OCI-LY7 (cell line): ENCODE data around the gene CDK19. TPM values are rescaled to one million over a fixed set of nuclear protein-coding genes. Genes with fewer than 3 reads are reported as not detected.

Experiments
- BruUV-seq: library from RNA; stranded (reverse); fragments of 400-500 nt; replicated peaks from 2 replicates; lab custom pipeline; 2021; lab: Mats Ljungman, UMichigan
- CTCF ChIA-PET: fragments of 300-600 bp; sonication (Branson Sonifier 250); formaldehyde crosslinking; loops from one replicate; lab custom pipeline; 2022; ENCODE audit warnings: antibody characterized with exemption; ENCODE audit not compliant: unreplicated experiment; lab: Charles Lee
- POLR2A ChIA-PET: fragments of 300-600 bp; sonication (Branson Sonifier 250); formaldehyde crosslinking; loops from one replicate; lab custom pipeline; 2022; ENCODE audit warnings: antibody characterized with exemption; lab: Charles Lee
- DNase-seq: peaks from one replicate; pipeline ENCODE4 v3.0.0-alpha.2; 2015; ENCODE audit warnings: low spot score
- H2AFZ ChIP-seq: fragments of 200-600 bp; sonication (generic), shearing (Covaris generic); 2 replicates; pipeline ENCODE4 v1.6.1; 2014; ENCODE audit warnings: mild to moderate bottlenecking, antibody characterized with exemption, low read length, moderate library complexity
- H3K27ac ChIP-seq: fragments of 200-600 bp; sonication (generic); 2 replicates; pipeline ENCODE4 v1.5.1; 2014; ENCODE audit warnings: mixed run types, low read depth, mild to moderate bottlenecking, moderate library complexity, low read length, inconsistent platforms; ENCODE audit not compliant: poor library complexity, severe bottlenecking
- H3K36me3 ChIP-seq: fragments of 200-600 bp; sonication (generic); 2 replicates; pipeline ENCODE4 v1.6.1; 2014; ENCODE audit warnings: mild to moderate bottlenecking, antibody characterized with exemption, low read length, moderate library complexity, mixed read lengths; ENCODE audit not compliant: insufficient read depth
- H3K4me1 ChIP-seq: fragments of 200-600 bp; sonication (generic); 2 replicates; pipeline ENCODE4 v1.5.1; 2014; ENCODE audit warnings: mild to moderate bottlenecking, low read length; ENCODE audit not compliant: insufficient read depth, poor library complexity, severe bottlenecking
- H3K4me2 ChIP-seq: fragments of 200-600 bp; sonication (generic); 2 replicates; pipeline ENCODE4 v1.6.1; 2014; ENCODE audit warnings: mild to moderate bottlenecking, low read length
- H3K4me3 ChIP-seq: fragments of 200-600 bp; sonication (generic); 2 replicates; pipeline ENCODE4 v1.5.1; 2014; ENCODE audit warnings: mild to moderate bottlenecking, low read depth, low read length; ENCODE audit not compliant: poor library complexity, severe bottlenecking
- H3K79me2 ChIP-seq: fragments of 200-600 bp; sonication (generic); 2 replicates; pipeline ENCODE4 v1.6.1; 2016; ENCODE audit warnings: low read depth, mild to moderate bottlenecking, low read length, moderate library complexity, mixed read lengths; ENCODE audit not compliant: insufficient read depth
- H3K9me2 ChIP-seq: fragments of 200-600 bp; sonication (generic); 2 replicates; pipeline ENCODE4 v1.6.1; 2016; ENCODE audit warnings: mild to moderate bottlenecking, low read length, mixed read lengths; ENCODE audit not compliant: insufficient read depth
- H3K9me3 ChIP-seq: fragments of 200-600 bp; sonication (generic); 2 replicates; pipeline ENCODE4 v1.6.1; 2014; ENCODE audit warnings: mild to moderate bottlenecking, mixed run types, low read length, mixed read lengths
- H4K20me1 ChIP-seq: fragments of 200-600 bp; sonication (generic); 2 replicates; pipeline ENCODE4 v1.6.1; 2014; ENCODE audit warnings: mild to moderate bottlenecking, antibody characterized with exemption, low read length, moderate library complexity, mixed read lengths; ENCODE audit not compliant: insufficient read depth
- EZH2phosphoT487 ChIP-seq: fragments of 200-600 bp; sonication (generic); IDR thresholded peaks from 2 replicates; pipeline ENCODE4 v1.6.1; 2018; ENCODE audit warnings: low read depth, borderline replicate concordance, mild to moderate bottlenecking, mixed run types, antibody characterized with exemption, low read length, moderate library complexity, mixed read lengths
- intact Hi-C: fragments of 100-400 bp; cut with micrococcal nuclease; formaldehyde crosslinking; loops from one replicate; pipeline ENCODE4 v1.10.0; 2022; ENCODE audit not compliant: unreplicated experiment
- total RNA-seq, 2 experiments: library from RNA; depleted of rRNA in 1 of 2; stranded (reverse); fragments of >200 nt in 1 of 2; shearing (Covaris generic) in 1 of 2; gene quantifications; 2 replicates each; pipeline ENCODE4 v1.2.3, GENCODE V29; 2014 to 2022
- TF ChIP-seq, protein P1 (sequence below): fragments of 200-600 bp; sonication (generic); conservative IDR thresholded peaks from 2 replicates; pipeline ENCODE4 v1.5.1; 2014; ENCODE audit warnings: mild to moderate bottlenecking, antibody characterized with exemption, low read length, moderate library complexity, mixed read lengths

Gene CDK19
- total RNA-seq, 2 experiments from 2014 or later, result 15.4 to 35.6 TPM

DNA sequence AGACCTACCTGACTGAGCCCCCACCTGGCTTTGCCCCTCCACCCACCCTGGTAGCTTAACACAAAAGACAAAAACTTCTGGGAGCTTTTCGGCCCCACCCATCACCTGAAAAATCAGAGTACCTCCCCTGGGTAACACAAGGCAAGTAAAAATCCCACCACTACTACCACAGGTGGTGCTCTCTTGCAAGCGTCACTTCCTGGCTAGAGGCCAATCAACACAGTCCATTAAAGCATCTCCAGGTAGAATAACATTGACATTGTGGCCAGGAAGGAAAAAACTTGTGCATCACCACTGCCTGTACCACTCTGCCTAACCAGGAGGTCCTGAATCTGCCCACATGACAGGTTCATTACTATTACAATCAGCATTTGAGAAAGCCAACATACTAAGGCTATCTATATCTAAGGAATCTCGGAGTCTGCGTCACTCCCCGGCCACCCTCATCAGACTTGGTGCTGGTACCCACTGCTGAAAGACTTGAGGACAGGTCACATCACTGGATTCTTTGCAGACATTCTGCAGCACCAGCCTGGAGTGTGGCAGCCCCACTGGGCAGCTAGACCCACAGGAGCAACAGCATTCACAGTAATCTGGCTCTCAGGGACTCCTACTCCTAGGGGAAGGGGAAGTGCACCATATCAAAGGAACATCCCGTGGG, 125.9 kb downstream of the CDK19 start:
- Histone ChIP-seq H3K4me3 (no peak overlapping the region), H3K4me2 (no peak overlapping the region), H4K20me1 (no peaks in the 10 kb centered on the region), H3K79me2 (no peaks in the 10 kb centered on the region), H3K9me2 (no peaks in the 10 kb centered on the region), H3K9me3 (no peaks in the 10 kb centered on the region), H3K27ac (no peak overlapping the region), H3K4me1 (peaks cover 5% of the 10 kb centered on the region), H3K36me3 (no peaks in the 10 kb centered on the region), H2AFZ (no peak overlapping the region)
- no peak for DNase-seq
- ChIA-PET CTCF (no interaction called here), POLR2A (interaction anchor here (0.6 kb wide), 1 partner anchor 78 kb away, joined by 3 read pairs; no protein-coding TSS in a partner anchor)
- TF ChIP-seq, protein P1, sequence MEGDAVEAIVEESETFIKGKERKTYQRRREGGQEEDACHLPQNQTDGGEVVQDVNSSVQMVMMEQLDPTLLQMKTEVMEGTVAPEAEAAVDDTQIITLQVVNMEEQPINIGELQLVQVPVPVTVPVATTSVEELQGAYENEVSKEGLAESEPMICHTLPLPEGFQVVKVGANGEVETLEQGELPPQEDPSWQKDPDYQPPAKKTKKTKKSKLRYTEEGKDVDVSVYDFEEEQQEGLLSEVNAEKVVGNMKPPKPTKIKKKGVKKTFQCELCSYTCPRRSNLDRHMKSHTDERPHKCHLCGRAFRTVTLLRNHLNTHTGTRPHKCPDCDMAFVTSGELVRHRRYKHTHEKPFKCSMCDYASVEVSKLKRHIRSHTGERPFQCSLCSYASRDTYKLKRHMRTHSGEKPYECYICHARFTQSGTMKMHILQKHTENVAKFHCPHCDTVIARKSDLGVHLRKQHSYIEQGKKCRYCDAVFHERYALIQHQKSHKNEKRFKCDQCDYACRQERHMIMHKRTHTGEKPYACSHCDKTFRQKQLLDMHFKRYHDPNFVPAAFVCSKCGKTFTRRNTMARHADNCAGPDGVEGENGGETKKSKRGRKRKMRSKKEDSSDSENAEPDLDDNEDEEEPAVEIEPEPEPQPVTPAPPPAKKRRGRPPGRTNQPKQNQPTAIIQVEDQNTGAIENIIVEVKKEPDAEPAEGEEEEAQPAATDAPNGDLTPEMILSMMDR, result no peak
- TF ChIP-seq EZH2phosphoT487, result no peak
- no TSS peak for BruUV-seq
- intact Hi-C loops, result no loop called here

DNA sequence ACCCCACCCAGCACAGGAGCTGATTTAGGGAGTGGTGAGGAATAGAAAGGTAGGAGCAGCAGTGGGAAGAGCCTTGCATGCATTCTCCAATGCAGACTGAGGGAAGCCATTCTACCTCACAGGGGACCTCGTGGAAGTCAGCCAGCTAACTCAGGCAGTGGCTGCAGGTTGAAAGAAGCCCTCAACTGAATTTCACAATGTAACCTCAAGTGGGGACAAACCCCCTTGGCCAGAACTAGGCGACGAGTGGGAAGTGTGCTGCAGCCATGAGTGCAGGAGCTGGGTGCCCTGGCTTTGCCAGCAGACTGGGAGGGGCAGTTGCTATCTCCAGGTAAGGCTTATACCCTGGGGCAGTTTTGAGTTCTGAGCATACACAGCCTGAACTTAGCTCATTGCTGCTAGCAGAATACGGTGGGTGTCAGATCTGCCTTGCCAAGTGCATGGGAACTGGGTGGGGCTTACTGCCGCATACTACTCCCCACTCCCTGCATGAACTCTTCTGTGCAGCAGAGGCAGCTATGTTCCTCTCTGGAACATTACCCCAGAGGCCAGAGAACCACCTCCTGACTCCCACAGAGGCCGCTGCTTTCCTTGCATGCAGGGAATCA, 126.5 kb downstream of the CDK19 start:
- no peaks in the 10 kb centered on the region for H4K20me1 ChIP-seq
- no peaks in the 10 kb centered on the region for H3K9me3 ChIP-seq
- DNase-seq, result no peak
- no peak overlapping the region for H2AFZ ChIP-seq
- no TSS peak for BruUV-seq
- peaks cover 5% of the 10 kb centered on the region for H3K4me1 ChIP-seq
- no peak overlapping the region for H3K27ac ChIP-seq
- H3K79me2 ChIP-seq, result no peaks in the 10 kb centered on the region
- no peak overlapping the region for H3K4me3 ChIP-seq
- no peaks in the 10 kb centered on the region for H3K36me3 ChIP-seq
- H3K4me2 ChIP-seq, result no peak overlapping the region
- intact Hi-C loops, result no loop called here
- H3K9me2 ChIP-seq, result no peaks in the 10 kb centered on the region
- ChIA-PET POLR2A (interaction anchor here (0.6 kb wide), 1 partner anchor 79 kb away, joined by 3 read pairs; no protein-coding TSS in a partner anchor), CTCF (no interaction called here)
- TF ChIP-seq, protein P1, result no peak
- TF ChIP-seq EZH2phosphoT487, result no peak

DNA sequence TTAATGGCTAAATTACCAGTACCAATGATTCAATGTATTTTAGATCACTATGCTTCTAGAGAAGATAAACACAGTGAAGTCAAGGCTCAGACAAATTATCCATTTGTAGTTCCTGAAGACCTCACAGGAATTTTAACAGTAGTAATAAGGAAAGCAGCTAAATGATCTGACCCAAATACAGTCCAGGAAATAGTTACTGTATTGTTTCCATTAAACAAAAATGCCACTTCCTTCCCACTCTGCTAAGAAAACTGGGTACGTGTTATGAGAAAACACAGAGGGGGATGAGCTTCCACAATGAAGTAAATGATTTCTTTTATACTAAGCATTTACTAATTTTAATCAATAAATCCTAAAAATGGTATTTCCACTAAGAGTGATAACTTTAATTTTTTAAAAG, 127.9 kb downstream of the CDK19 start:
- Histone ChIP-seq H3K9me2 (no peaks in the 10 kb centered on the region), H3K79me2 (no peaks in the 10 kb centered on the region), H3K4me1 (peaks cover 8% of the 10 kb centered on the region), H3K27ac (no peak overlapping the region), H3K36me3 (no peaks in the 10 kb centered on the region), H3K4me3 (no peak overlapping the region), H2AFZ (no peak overlapping the region), H3K9me3 (no peaks in the 10 kb centered on the region), H4K20me1 (no peaks in the 10 kb centered on the region), H3K4me2 (no peak overlapping the region)
- no peak for DNase-seq
- TF ChIP-seq, protein P1, result no peak
- no peak for TF ChIP-seq EZH2phosphoT487
- POLR2A ChIA-PET, result interaction anchor here (0.6 to 0.8 kb wide), 3 partner anchors 59 to 552 kb away, joined by 3 to 4 read pairs (median 3); no protein-coding TSS in a partner anchor
- no TSS peak for BruUV-seq
- CTCF ChIA-PET, result no interaction called here
- intact Hi-C loops, result no loop called here
